ENCODE measurements around the gene TBC1D10B.
A peak's percentile ranks its signal among the peaks of the same experiment; 100 is the strongest.

TBC1D10B gene

GRCh38 chr16:30399435-30400186 is 29.3 kb upstream of the TBC1D10B start:
- H3K27ac ChIP-seq: no peak overlapping the region
- no peak for TF ChIP-seq ZFX (IDR thresholded peaks at IDR 0.05)
- no peak for TF ChIP-seq CTCF (conservative IDR thresholded peaks at IDR 0.05)

GRCh38 chr16:30398661-30399434 is 28.6 kb upstream of the TBC1D10B start:
- no peak overlapping the region for H3K27ac ChIP-seq
- TF ChIP-seq ZFX (IDR thresholded peaks at IDR 0.05): no peak
- no peak for TF ChIP-seq CTCF (conservative IDR thresholded peaks at IDR 0.05)

- no peak for TF ChIP-seq ZFX (IDR thresholded peaks at IDR 0.05)
- no peak for TF ChIP-seq CTCF (conservative IDR thresholded peaks at IDR 0.05)
- no peak overlapping the region for H3K27ac ChIP-seq
These were observed 27.7 kb upstream of the TBC1D10B start for GRCh38 chr16:30397776-30398660.

- H3K27ac ChIP-seq: no peak overlapping the region; the same call in 1 of the 2 replicates
- no peak for TF ChIP-seq ZFX (IDR thresholded peaks at IDR 0.05)
- TF ChIP-seq CTCF (conservative IDR thresholded peaks at IDR 0.05): no peak
These were observed 26.8 kb upstream of the TBC1D10B start for GRCh38 chr16:30397056-30397455.

GRCh38 chr16:30396627-30397026 is 26.3 kb upstream of the TBC1D10B start:
- H3K27ac ChIP-seq: peak overlapping the region; percentile 93

- TF ChIP-seq CTCF (conservative IDR thresholded peaks at IDR 0.05) (no peak), ZFX (IDR thresholded peaks at IDR 0.05) (no peak)
- H3K27ac ChIP-seq: peak overlapping the region; percentile 93
These were observed 25.8 kb upstream of the TBC1D10B start for GRCh38 chr16:30395992-30396585.

Data from C4-2B (cell line).